ENCODE measurements around the gene ZMIZ1. TPM values are rescaled to one million over a fixed set of nuclear protein-coding genes. Genes with fewer than 3 reads are reported as not detected.
A peak's percentile ranks its signal among the peaks of the same experiment; 100 is the strongest.

The ZMIZ1 gene
- total and polyA plus RNA-seq, 2 experiments from 2014 or later: 9.2 to 30.9 TPM

DNA sequence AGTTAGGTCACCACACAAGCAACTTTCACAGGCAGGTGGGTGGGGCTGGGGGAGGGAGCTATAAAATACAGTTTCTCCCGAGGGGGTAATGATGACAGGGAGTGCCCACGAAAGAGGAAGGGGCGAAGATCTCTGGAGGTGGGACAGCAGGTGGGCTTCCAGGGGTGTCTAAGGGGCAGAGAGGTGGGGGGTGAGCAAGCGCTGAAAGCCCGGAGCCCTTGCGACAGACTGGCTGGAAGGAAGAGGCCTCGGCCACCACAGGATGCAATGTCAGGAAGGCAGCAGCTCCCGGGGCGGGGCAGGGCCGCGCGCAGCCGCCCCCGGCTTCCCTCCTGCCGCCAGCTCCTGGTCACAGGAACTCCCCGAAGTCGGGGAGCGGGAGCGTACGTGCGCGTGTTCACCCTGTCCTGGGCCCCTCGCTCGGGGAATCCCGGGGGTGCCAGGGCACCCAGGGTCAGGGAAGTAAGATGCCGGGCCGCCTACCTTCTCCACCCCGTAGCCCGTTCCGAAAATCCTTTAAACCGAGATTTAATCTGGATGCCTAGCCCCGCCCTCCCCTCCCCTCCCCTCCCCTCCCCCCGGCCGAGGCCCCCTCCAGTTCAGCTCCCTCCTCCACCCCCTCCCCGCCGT is 173.3 kb downstream of the ZMIZ1 start:
- Histone ChIP-seq H3K79me2 (replicated peaks; ENCODE audit: insufficient read depth) (peaks cover 11% of the 10 kb centered on the region), H4K20me1 (replicated peaks; ENCODE audit: insufficient read depth) (peaks cover 53% of the 10 kb centered on the region), H3K9me2 (ENCODE audit: insufficient read depth) (no peaks in the 10 kb centered on the region), H3K27ac (ENCODE audit: low read depth) (no peak overlapping the region), H3K36me3 (ENCODE audit: insufficient read depth) (no peaks in the 10 kb centered on the region), H3K4me2 (peak overlapping the region; percentile 86), H2AFZ (no peak overlapping the region), H3K27me3 (ENCODE audit: insufficient read depth) (peaks cover 74% of the 10 kb centered on the region), H3K4me3 (peak overlapping the region; percentile 73), H3F3A (replicated peaks; ENCODE audit: low read depth) (peaks cover 9% of the 10 kb centered on the region; the same call in 1 of the 2 replicates), H3K4me1 (ENCODE audit: insufficient read depth) (peaks cover 41% of the 10 kb centered on the region)
- peak; percentile 15 for ATAC-seq
- H3K27me3 Mint-ChIP-seq (ENCODE audit: insufficient read depth, low read depth, poor library complexity): peaks cover 70% of the 10 kb centered on the region
- no peaks in the 10 kb centered on the region; the same call in 2 of the 3 replicates for H3K36me3 Mint-ChIP-seq (ENCODE audit: low read depth)
- TF ChIP-seq, protein P1, sequence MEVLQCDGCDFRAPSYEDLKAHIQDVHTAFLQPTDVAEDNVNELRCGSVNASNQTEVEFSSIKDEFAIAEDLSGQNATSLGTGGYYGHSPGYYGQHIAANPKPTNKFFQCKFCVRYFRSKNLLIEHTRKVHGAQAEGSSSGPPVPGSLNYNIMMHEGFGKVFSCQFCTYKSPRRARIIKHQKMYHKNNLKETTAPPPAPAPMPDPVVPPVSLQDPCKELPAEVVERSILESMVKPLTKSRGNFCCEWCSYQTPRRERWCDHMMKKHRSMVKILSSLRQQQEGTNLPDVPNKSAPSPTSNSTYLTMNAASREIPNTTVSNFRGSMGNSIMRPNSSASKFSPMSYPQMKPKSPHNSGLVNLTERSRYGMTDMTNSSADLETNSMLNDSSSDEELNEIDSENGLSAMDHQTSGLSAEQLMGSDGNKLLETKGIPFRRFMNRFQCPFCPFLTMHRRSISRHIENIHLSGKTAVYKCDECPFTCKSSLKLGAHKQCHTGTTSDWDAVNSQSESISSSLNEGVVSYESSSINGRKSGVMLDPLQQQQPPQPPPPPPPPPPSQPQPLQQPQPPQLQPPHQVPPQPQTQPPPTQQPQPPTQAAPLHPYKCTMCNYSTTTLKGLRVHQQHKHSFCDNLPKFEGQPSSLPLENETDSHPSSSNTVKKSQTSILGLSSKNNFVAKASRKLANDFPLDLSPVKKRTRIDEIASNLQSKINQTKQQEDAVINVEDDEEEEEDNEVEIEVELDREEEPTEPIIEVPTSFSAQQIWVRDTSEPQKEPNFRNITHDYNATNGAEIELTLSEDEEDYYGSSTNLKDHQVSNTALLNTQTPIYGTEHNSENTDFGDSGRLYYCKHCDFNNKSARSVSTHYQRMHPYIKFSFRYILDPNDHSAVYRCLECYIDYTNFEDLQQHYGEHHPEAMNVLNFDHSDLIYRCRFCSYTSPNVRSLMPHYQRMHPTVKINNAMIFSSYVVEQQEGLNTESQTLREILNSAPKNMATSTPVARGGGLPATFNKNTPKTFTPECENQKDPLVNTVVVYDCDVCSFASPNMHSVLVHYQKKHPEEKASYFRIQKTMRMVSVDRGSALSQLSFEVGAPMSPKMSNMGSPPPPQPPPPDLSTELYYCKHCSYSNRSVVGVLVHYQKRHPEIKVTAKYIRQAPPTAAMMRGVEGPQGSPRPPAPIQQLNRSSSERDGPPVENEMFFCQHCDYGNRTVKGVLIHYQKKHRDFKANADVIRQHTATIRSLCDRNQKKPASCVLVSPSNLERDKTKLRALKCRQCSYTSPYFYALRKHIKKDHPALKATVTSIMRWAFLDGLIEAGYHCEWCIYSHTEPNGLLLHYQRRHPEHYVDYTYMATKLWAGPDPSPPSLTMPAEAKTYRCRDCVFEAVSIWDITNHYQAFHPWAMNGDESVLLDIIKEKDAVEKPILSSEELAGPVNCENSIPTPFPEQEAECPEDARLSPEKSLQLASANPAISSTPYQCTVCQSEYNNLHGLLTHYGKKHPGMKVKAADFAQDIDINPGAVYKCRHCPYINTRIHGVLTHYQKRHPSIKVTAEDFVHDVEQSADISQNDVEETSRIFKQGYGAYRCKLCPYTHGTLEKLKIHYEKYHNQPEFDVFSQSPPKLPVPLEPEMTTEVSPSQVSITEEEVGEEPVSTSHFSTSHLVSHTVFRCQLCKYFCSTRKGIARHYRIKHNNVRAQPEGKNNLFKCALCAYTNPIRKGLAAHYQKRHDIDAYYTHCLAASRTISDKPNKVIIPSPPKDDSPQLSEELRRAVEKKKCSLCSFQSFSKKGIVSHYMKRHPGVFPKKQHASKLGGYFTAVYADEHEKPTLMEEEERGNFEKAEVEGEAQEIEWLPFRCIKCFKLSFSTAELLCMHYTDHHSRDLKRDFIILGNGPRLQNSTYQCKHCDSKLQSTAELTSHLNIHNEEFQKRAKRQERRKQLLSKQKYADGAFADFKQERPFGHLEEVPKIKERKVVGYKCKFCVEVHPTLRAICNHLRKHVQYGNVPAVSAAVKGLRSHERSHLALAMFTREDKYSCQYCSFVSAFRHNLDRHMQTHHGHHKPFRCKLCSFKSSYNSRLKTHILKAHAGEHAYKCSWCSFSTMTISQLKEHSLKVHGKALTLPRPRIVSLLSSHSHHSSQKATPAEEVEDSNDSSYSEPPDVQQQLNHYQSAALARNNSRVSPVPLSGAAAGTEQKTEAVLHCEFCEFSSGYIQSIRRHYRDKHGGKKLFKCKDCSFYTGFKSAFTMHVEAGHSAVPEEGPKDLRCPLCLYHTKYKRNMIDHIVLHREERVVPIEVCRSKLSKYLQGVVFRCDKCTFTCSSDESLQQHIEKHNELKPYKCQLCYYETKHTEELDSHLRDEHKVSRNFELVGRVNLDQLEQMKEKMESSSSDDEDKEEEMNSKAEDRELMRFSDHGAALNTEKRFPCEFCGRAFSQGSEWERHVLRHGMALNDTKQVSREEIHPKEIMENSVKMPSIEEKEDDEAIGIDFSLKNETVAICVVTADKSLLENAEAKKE (CRISPR knock-in tag; IDR thresholded peaks at IDR 0.05): no peak
- peak; percentile 60 for DNase-seq (ENCODE audit: low spot score)
- peaks cover 51% of the 10 kb centered on the region for H3K4me1 Mint-ChIP-seq
- no peaks in the 10 kb centered on the region for H3K9me3 Mint-ChIP-seq
- peak overlapping the region; percentile 68 for H3K4me3 Mint-ChIP-seq
- H3K27ac Mint-ChIP-seq: no peak overlapping the region

DNA sequence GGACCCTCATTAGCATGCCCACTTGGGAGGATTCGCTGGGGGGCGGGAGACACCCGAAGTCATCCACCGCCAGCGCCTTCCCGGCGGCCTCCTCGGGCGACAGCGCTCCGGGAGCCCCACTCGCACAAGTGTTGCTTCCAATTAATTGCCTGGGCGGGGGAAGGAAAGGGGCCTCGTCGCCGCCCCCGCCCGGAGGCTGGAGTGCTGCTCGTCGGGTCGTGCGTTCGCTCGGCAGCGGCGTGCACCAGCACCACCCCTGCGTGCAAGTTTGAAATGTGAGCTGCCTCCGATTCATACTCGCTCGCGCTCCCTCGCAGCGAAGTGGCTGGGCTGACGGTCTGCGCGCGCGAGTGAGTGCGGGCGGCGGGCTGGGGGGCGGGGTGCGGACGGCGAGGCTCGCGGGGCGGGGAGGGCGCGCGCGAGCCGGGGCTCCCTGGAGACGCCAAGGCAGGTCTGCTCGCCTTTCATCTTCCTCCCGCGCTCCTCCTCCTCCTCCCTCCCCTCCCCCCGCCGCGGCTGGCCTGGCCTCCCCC is 173.9 kb downstream of the ZMIZ1 start:
- H2AFZ ChIP-seq: no peak overlapping the region
- H3K27me3 Mint-ChIP-seq (ENCODE audit: insufficient read depth, low read depth, poor library complexity): peaks cover 64% of the 10 kb centered on the region
- H3K36me3 Mint-ChIP-seq (ENCODE audit: low read depth): no peaks in the 10 kb centered on the region; the same call in 2 of the 3 replicates
- H3K4me2 ChIP-seq: peak overlapping the region; percentile 86
- peaks cover 69% of the 10 kb centered on the region for H3K27me3 ChIP-seq (ENCODE audit: insufficient read depth)
- peaks cover 35% of the 10 kb centered on the region for H3K4me1 ChIP-seq (ENCODE audit: insufficient read depth)
- H3K79me2 ChIP-seq (replicated peaks; ENCODE audit: insufficient read depth): peaks cover 11% of the 10 kb centered on the region
- ATAC-seq: peak; percentile 14
- peaks cover 9% of the 10 kb centered on the region; the same call in 1 of the 2 replicates for H3F3A ChIP-seq (replicated peaks; ENCODE audit: low read depth)
- H3K4me3 ChIP-seq: peak overlapping the region; percentile 73
- DNase-seq (ENCODE audit: low spot score): peak; percentile 73
- no peaks in the 10 kb centered on the region for H3K9me2 ChIP-seq (ENCODE audit: insufficient read depth)
- H3K36me3 ChIP-seq (ENCODE audit: insufficient read depth): no peaks in the 10 kb centered on the region
- H3K9me3 Mint-ChIP-seq: no peaks in the 10 kb centered on the region
- peaks cover 50% of the 10 kb centered on the region for H4K20me1 ChIP-seq (replicated peaks; ENCODE audit: insufficient read depth)
- H3K27ac Mint-ChIP-seq: no peak overlapping the region
- H3K4me3 Mint-ChIP-seq: peak overlapping the region; percentile 68; the same call in 2 of the 3 replicates
- peaks cover 46% of the 10 kb centered on the region for H3K4me1 Mint-ChIP-seq
- no peak overlapping the region for H3K27ac ChIP-seq (ENCODE audit: low read depth)
- no peak for TF ChIP-seq EZH2 (IDR thresholded peaks at IDR 0.05; ENCODE audit: low read depth, unreplicated experiment)
- TF ChIP-seq EZH2phosphoT487 (IDR thresholded peaks at IDR 0.05; ENCODE audit: unreplicated experiment): no peak
- TF ChIP-seq JUNB (IDR thresholded peaks at IDR 0.05; ENCODE audit: unreplicated experiment): no peak
- no peak for TF ChIP-seq NANOG (IDR thresholded peaks at IDR 0.05; ENCODE audit: borderline replicate concordance)

All from GM23338 (cell line).